GM23338 (cell line): ENCODE data around the gene GRM2. TPM values are rescaled to one million over a fixed set of nuclear protein-coding genes. Genes with fewer than 3 reads are reported as not detected.

Experiments
- ATAC-seq: fragments of 200-7000 bp; cut with Tn5 transposase; 3 replicates; pipeline ENCODE4 v1.9.1; 2020
- DNase-seq: peaks from one replicate; pipeline ENCODE4 v3.0.0-alpha.2; 2015; ENCODE audit warnings: low spot score
- H2AFZ ChIP-seq: fragments of 200-600 bp; sonication (generic); 2 replicates; pipeline ENCODE4 v1.8.0; 2016; ENCODE audit warnings: antibody characterized with exemption, mild to moderate bottlenecking, moderate library complexity
- H3F3A ChIP-seq: fragments of 200-600 bp; sonication (generic); replicated peaks from 2 replicates; pipeline ENCODE4 v1.8.0; 2017; ENCODE audit warnings: antibody characterized with exemption, mixed run types, low read depth
- H3K27ac ChIP-seq: fragments of 200-600 bp; sonication (generic); 2 replicates; pipeline ENCODE4 v1.6.1; 2016; ENCODE audit warnings: low read depth
- H3K27me3 ChIP-seq: fragments of 200-600 bp; sonication (generic); 2 replicates; pipeline ENCODE4 v1.8.0; 2016; ENCODE audit warnings: mild to moderate bottlenecking, mixed run types, moderate library complexity; ENCODE audit not compliant: insufficient read depth
- H3K36me3 ChIP-seq: fragments of 200-600 bp; sonication (generic); 2 replicates; pipeline ENCODE4 v1.8.0; 2016; ENCODE audit warnings: mild to moderate bottlenecking; ENCODE audit not compliant: insufficient read depth
- H3K4me1 ChIP-seq: fragments of 200-600 bp; sonication (generic); 2 replicates; pipeline ENCODE4 v1.8.0; 2016; ENCODE audit warnings: mild to moderate bottlenecking, moderate library complexity; ENCODE audit not compliant: insufficient read depth
- H3K4me2 ChIP-seq: fragments of 200-600 bp; sonication (generic); 2 replicates; pipeline ENCODE4 v1.7.1; 2017; ENCODE audit warnings: mixed run types
- H3K4me3 ChIP-seq: fragments of 200-600 bp; sonication (generic); 2 replicates; pipeline ENCODE4 v1.6.1; 2016; ENCODE audit warnings: mixed run types
- H3K79me2 ChIP-seq: fragments of 200-600 bp; sonication (generic); replicated peaks from 2 replicates; pipeline ENCODE4 v1.8.0; 2017; ENCODE audit warnings: mild to moderate bottlenecking; ENCODE audit not compliant: insufficient read depth
- H3K9me2 ChIP-seq: fragments of 200-600 bp; sonication (generic); 2 replicates; pipeline ENCODE4 v1.8.0; 2017; ENCODE audit not compliant: insufficient read depth
- H4K20me1 ChIP-seq: fragments of 200-600 bp; sonication (generic); replicated peaks from 2 replicates; pipeline ENCODE4 v1.8.0; 2017; ENCODE audit warnings: mild to moderate bottlenecking; ENCODE audit not compliant: insufficient read depth
- H3K27ac Mint-ChIP-seq: 2 replicates; pipeline ENCODE4 v1.8.0; 2020; ENCODE audit warnings: inconsistent platforms, mild to moderate bottlenecking, moderate library complexity, mixed read lengths
- H3K27me3 Mint-ChIP-seq: 3 replicates; pipeline ENCODE4 v1.8.0; 2022; ENCODE audit warnings: low read depth, mild to moderate bottlenecking, moderate library complexity, mixed read lengths, inconsistent platforms; ENCODE audit not compliant: insufficient read depth, poor library complexity
- H3K36me3 Mint-ChIP-seq: 3 replicates; pipeline ENCODE4 v1.8.0; 2021; ENCODE audit warnings: low read depth, mild to moderate bottlenecking, inconsistent platforms, moderate library complexity, mixed read lengths
- H3K4me1 Mint-ChIP-seq: 3 replicates; pipeline ENCODE4 v1.8.0; 2020; ENCODE audit warnings: mild to moderate bottlenecking, inconsistent platforms, mixed read lengths
- H3K4me3 Mint-ChIP-seq: 3 replicates; pipeline ENCODE4 v1.8.0; 2021; ENCODE audit warnings: moderate library complexity, mild to moderate bottlenecking, inconsistent platforms, mixed read lengths
- H3K9me3 Mint-ChIP-seq: 3 replicates; pipeline ENCODE4 v1.8.0; 2020; ENCODE audit warnings: moderate library complexity, mild to moderate bottlenecking, inconsistent platforms, mixed read lengths
- CREB1 ChIP-seq: fragments of 250-450 bp; sonication (Bioruptor Pico); IDR thresholded peaks from 2 replicates; pipeline ENCODE4 v1.5.0; 2020; ENCODE audit warnings: low read depth, mild to moderate bottlenecking, moderate library complexity
- CTCF ChIP-seq, 2 experiments: fragments of 200-600 bp in 1 of 2; sonication (generic) in 1 of 2; conservative IDR thresholded peaks; 2 replicates each; pipeline versions ENCODE4 v1.5.1 to v1.6.1; 2016 to 2017; ENCODE audit warnings: antibody characterized with exemption in 2 of 2, low read depth in 2 of 2, mild to moderate bottlenecking in 2 of 2, moderate library complexity in 1 of 2
- ETS1 ChIP-seq: IDR thresholded peaks from 2 replicates; pipeline ENCODE4 v1.6.1; 2016; ENCODE audit warnings: antibody characterized with exemption
- EZH2 ChIP-seq: fragments of 200-600 bp; sonication (generic); IDR thresholded peaks from one replicate; pipeline ENCODE4 v1.8.0; 2017; ENCODE audit warnings: antibody characterized with exemption, mild to moderate bottlenecking, low read depth; ENCODE audit not compliant: unreplicated experiment
- EZH2phosphoT487 ChIP-seq: fragments of 200-600 bp; sonication (generic); IDR thresholded peaks from one replicate; pipeline ENCODE4 v1.8.1; 2018; ENCODE audit warnings: antibody characterized with exemption; ENCODE audit not compliant: unreplicated experiment
- JUNB ChIP-seq: IDR thresholded peaks from one replicate; pipeline ENCODE4 v1.6.1; 2016; ENCODE audit warnings: antibody characterized with exemption; ENCODE audit not compliant: unreplicated experiment
- NANOG ChIP-seq: IDR thresholded peaks from 2 replicates; pipeline ENCODE4 v1.6.1; 2016; ENCODE audit warnings: antibody characterized with exemption, borderline replicate concordance
- POLR2AphosphoS5 ChIP-seq: IDR thresholded peaks from 2 replicates; pipeline ENCODE4 v1.6.1; 2016; ENCODE audit warnings: antibody characterized with exemption, low read depth
- REST ChIP-seq: IDR thresholded peaks from one replicate; pipeline ENCODE4 v1.6.1; 2018; ENCODE audit warnings: antibody characterized with exemption; ENCODE audit not compliant: unreplicated experiment
- STAT1 ChIP-seq: IDR thresholded peaks from one replicate; pipeline ENCODE4 v1.6.1; 2016; ENCODE audit warnings: antibody characterized with exemption; ENCODE audit not compliant: unreplicated experiment
- ZNF114 ChIP-seq: fragments of 250-450 bp; sonication (Bioruptor Pico); IDR thresholded peaks from 2 replicates; pipeline ENCODE4 v1.5.0; 2020; ENCODE audit warnings: mild to moderate bottlenecking, moderate library complexity
- ZNF331 ChIP-seq: fragments of 250-450 bp; sonication (Bioruptor Pico); IDR thresholded peaks from 2 replicates; pipeline ENCODE4 v1.5.0; 2020; ENCODE audit warnings: low read depth, mild to moderate bottlenecking, moderate library complexity
- ZNF462 ChIP-seq: fragments of 250-450 bp; sonication (Bioruptor Pico); IDR thresholded peaks from 2 replicates; pipeline ENCODE4 v1.5.0; 2020; ENCODE audit warnings: mild to moderate bottlenecking, moderate library complexity
- polyA plus RNA-seq: library from polyadenylated mRNA; unstranded; fragments of >200 nt; fragmentation: Nextera tagmentation; extraction: Ambion mirVana; gene quantifications from 2 replicates; pipeline ENCODE4 v1.2.1, GENCODE V29; 2016
- total RNA-seq: library from RNA; depleted of rRNA; stranded (reverse); fragments of >200 nt; shearing (Covaris generic); gene quantifications from 2 replicates; pipeline ENCODE4 v1.2.3, GENCODE V29; 2014

Gene GRM2
- total and polyA plus RNA-seq, 2 experiments from 2014 or later: 2.1 to 5.1 TPM

GRCh38 chr3:51709675-51710074 is 2.8 kb downstream of the GRM2 start:
- Mint-ChIP-seq H3K27ac (no peak overlapping the region), H3K4me1 (peaks cover 20% of the 10 kb centered on the region), H3K27me3 (peaks cover 27% of the 10 kb centered on the region), H3K9me3 (no peaks in the 10 kb centered on the region; the same call in 2 of the 3 replicates), H3K4me3 (no peak overlapping the region), H3K36me3 (peaks cover 3% of the 10 kb centered on the region; the same call in 1 of the 3 replicates)
- H3K36me3 ChIP-seq: no peaks in the 10 kb centered on the region
- TF ChIP-seq POLR2AphosphoS5: no peak
- no peak for TF ChIP-seq EZH2
- TF ChIP-seq ETS1: no peak
- no peak for TF ChIP-seq JUNB
- no peak for TF ChIP-seq ZNF331 (CRISPR knock-in tag)
- TF ChIP-seq REST: no peak
- no peak for TF ChIP-seq EZH2phosphoT487
- no peak for TF ChIP-seq CREB1 (CRISPR knock-in tag)
- TF ChIP-seq STAT1: no peak
- no peak for TF ChIP-seq ZNF462
- no peak for TF ChIP-seq CTCF (conservative IDR thresholded peaks at IDR 0.05; ENCODE audit: low read depth in 2 of 2)
- TF ChIP-seq ZNF114 (CRISPR knock-in tag): no peak
- TF ChIP-seq NANOG: no peak
- no peak for ATAC-seq
- H3K9me2 ChIP-seq: no peaks in the 10 kb centered on the region
- peaks cover 5% of the 10 kb centered on the region for H4K20me1 ChIP-seq
- no peak overlapping the region for H3K4me2 ChIP-seq
- no peak for DNase-seq
- H3F3A ChIP-seq: peaks cover 6% of the 10 kb centered on the region; the same call in 1 of the 2 replicates
- no peak overlapping the region for H3K27ac ChIP-seq
- peaks cover 5% of the 10 kb centered on the region for H3K4me1 ChIP-seq
- H3K4me3 ChIP-seq: no peak overlapping the region
- H3K79me2 ChIP-seq: no peaks in the 10 kb centered on the region
- no peak overlapping the region for H2AFZ ChIP-seq
- peaks cover 22% of the 10 kb centered on the region for H3K27me3 ChIP-seq
